Hematopoietic multipotent progenitor cell treated with erythropoietin and hydrocortisone succinate and interleukin-3 and kit ligand, for 6 days (in vitro differentiated cells): Measurements from ENCODE around the gene C1QTNF5.

Experiments
- DNase-seq: peaks from one replicate; pipeline ENCODE4 v3.0.0-alpha.2; 2015

Gene C1QTNF5

DNA sequence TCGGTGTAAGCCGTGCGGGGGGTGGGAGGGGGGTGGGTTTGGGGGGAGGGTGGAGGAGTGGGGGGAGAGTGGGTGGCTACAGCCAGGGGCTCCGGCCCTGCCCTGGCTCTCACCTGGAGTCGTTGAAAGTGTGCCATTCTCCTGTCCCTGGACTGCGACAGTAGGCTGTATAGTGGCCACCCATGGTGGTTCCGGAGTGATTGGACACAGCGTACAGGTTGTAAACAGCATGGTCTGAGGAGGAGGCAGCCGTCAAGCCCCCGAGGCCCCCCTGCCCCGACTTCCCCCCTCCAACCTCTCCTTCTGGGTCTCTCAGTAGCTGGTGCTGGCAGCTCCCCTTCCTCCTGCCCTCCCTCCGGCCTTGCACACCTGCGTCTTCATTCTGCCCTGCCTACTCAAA, 16.4 kb upstream of the C1QTNF5 start:
- no peak for DNase-seq

DNA sequence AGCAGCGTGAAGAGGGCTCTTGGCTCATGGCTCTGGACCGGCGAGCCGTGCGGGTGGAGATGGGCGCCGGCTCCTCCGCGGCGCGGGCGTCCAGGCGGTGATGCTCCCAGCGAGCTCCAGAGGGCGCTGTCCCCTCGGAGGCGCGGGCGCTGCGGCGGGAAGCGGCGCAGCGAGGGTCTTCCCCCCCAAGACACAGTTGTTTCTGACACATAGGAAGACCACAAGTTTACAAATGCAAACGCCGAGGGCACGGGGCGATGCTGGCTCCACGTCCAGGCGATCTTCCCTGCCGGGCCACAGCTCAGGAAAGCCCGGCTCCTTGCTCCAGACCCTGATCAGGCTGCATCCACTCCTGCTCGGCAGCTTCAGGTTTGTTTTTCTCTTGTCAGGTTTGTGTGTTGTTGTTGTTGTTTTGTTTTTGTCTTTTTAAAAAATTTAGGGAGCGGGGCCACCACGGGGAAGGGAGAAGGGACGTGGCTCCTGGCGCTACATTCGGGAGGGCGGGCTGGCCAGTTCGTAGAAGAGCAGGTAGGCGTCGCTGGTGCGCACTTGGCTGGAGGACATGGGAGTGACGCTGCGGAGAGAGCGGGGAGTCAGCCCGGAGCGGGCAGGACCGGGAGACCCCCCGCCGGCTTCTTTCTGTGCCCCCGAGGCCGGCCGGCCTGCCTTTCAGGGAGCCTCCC, 15.8 kb upstream of the C1QTNF5 start:
- peak; percentile 88 for DNase-seq

DNA sequence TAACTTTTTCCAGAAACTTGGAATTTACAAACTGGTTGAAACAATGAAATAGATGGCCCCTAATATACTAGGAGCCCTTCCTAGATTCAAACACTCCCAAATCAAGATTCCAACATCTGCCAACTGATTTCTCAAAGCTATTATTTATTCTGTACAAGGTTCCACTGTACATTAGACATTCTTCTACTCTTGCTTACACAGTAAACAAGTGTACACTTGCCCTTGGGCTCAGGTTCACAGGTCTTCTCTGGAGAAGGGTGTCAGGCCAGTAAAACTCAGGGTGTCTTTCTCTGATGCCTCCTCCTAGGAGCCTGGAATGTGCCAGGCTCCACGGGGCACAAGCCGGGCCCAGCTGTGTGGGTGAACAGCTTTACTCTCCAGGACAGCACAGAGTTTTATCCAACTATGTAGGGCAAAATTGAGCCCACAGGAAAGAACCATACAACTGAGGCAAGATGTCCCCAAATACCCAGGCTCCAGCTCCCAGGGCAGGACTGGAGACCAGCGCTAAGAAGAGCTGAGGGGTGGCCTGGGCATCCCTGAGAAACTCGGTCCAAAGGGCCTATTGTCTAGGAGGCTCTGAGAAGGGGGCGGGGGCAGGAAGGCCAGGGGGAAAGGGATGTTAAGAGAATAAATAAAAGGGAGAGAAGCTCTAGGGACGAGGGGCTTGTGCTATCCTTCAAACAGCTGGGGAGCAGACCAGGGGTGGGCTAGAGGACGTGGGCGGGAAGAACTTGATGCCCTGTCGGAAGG, 14.6 kb upstream of the C1QTNF5 start:
- DNase-seq = no peak

DNA sequence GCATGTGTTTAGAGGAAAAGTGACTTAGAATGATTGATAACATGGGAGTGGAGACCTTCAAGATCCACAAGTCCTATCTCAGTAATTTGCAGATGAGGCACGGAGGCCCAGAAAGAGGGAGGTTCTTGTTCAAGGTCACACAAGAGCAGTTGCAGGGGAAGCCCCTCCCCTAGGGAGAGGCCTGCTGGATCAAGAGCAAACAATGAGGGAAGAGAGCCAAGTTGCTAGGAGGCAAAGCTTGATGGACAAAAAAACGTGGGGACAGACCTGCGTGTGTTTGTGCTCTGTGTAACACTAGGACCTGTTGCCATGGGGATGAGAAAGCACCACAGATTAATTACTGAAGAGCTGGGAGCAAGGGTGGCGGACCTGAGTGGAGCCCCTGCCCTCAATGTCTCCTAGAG, 12.2 kb upstream of the C1QTNF5 start:
- no peak for DNase-seq

DNA sequence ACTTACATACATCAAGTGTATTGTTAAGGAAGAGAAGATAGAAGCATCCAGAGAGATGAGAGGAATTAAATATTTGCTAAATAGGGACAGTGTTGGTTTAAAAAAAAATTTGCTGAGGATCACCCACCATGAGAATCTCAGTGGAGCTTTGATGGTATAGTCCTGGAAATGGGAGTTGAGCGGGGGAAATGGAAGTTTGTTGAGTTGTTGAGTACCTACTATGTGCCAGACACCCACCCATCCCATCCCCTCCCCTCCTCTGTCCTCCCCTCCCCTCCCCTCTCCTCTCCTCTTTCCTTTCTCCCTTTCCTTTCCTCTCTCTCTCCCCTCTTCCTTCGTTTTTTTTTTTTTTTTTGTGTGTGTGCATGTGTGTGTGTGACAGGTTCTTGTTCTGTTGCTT, 10.5 kb upstream of the C1QTNF5 start:
- no peak for DNase-seq

DNA sequence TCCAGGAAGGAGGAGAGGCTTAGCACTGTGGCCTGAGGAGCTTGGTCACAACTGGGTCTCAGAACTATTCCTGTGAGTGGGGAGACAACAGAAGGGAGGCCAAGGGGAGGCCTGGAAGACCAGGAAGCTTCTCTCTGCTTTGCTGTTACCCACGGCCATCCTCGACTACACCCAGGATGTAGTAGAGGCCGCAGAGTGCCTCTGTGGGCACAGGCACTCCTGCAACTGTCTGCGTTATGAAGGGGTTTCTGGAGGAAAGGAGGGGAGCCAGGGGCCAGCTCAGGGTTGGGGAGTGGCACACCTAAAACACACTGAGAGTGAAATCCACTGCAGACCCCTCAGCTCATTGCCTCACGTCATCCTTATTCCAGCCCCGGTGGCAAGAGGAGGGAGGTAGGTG, 9.6 kb upstream of the C1QTNF5 start:
- DNase-seq = no peak

DNA sequence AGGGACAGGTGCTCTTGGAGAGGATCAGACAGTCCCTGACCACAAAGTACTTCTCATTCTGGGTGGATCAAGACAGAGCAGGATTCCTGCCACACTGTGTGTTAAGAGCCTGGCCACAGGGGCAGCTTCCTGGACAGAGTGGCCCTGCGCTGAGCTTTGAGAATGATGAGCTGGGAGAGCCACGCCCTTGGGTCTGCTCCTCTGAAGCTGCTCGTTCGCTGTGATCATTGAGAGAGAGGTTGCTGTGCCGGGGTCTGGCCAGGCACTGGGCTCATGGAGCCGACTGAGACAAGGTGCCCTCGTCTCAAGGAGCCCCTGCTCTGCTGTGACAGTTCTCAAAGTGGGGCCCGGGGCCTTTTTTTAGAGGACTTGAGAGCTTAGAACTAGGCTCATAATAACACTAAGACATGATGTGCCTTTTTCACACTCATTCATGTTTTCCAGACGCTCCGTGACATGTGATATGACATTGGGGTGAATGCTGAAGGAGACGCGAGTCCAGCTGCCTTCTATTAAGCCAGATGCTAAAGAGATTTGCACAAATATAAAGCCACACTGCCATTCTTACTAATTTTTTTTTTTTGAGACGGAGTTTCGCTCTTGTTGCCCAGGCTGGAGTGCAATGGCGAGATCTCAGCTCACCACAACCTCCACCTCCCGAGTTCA, 7.4 kb upstream of the C1QTNF5 start:
- DNase-seq = no peak

DNA sequence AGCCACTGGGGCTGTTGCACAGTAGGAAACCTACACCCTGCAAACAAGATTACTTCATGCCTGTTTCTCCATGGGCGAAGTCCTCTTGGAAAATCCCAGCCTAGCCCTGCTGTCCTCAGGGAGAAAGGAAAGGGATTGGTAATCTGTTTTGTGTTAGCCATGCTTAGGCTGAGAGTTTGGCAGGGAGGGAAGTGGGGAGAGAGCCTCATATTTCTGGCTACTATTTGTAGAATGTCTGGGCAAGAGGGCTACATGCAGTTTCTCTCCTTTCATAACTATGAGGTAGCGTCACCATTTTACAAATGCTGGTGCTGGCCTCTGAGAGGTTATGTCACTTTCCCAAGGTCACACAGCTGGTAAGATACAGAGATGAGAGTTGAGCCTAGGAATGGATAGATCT, 6.6 kb upstream of the C1QTNF5 start:
- DNase-seq = no peak

DNA sequence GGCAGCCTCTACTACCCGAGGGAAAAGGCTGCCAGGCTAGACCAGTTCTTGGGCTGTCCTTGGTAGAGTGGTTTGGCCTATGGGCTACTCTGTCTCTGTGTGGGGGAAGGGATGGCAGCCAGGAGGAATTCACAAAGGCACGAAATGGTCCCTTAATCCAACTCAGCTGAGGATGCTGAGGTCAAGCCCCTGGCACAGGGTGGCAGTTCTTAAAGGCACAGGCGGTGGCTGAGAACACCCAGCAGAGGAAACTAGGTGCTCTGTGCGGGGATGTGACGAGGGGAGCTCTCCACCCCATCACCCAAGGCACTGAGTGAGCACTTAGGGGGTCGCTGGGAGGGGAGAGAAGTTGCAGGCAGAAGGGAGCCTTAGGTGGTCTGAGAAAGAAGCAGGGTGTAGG, 5.9 kb upstream of the C1QTNF5 start, which contains the start of gene MFRP:
MFRP (minus strand) TSS at position 101 of the 400 bp plus-strand sequence. CDS start 192 bp downstream, outside the sequence.
- no peak for DNase-seq

DNA sequence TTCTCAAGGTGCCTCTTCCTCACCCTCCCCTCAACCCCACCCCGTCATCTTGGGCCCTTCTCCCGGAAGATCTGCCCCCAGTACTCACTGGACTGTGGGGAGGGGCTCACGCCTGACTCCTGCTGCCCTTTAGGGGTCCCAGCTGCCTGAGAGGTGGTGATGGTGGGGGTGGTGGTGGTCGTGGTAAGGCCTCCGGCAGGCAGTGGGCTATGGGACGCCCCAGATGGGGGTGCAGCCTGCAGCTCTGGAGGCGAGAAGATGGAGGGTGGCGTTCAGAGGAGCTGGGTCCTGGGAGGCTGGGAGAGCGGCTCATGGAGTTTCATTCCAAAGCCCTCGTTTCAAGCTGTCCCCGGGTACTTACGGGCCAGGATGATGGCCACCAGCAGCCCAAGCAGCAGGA, 5.0 kb upstream of the C1QTNF5 start:
- no peak for DNase-seq

DNA sequence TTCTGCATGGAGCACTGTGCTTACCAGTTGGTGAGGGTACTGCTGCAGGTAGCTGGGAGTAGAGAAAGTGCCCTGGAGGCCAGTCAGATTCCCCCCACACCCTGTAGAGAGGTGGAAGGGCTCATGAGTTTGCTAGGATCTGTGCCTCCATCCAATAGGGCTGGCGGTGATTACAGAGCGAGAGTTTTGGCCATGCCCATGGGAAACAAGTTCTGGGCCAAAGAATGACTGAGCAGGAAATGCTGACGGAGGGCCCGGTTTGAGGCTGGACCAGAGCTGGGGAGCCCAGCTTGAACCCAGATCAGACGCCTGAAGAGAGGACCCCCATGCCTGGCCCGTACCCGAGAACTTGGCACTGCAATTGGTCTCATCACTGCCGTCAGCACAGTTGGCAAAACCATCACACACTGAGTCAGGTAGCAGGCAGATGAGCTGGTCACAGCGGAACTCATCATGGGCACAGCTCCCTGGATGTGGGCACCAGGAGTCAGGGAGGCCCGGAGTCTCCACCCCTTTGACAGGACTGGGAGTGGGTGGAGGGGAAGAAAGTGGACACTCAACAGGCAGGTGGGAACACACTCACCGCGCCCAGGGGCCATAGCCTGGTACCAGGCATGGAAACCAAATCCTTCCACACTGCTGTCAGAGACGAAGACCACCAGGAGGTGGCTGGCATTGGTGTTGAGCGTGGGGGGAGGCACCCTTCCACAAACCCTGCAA, 3.8 kb upstream of the C1QTNF5 start:
- DNase-seq = no peak

DNA sequence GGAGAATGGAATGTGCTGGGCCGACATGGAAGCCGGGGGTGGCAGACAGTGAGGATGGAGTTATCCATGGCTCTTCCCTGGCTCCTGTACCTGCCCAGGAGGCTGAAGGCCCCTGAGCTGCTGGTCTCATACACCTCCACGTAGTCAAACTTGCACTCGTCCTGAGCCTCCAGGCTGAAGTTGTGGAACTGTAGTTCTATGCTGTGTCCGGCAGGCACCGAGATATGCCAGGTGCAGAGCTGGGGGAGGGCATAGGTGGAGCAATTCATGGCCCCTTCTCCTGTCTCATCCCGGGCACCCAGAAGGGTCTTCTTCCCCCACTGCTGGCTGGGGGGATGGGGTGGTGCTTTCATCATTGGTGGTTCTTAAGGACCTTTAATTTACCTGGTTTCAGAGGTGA, 3.0 kb upstream of the C1QTNF5 start:
- DNase-seq = no peak

DNA sequence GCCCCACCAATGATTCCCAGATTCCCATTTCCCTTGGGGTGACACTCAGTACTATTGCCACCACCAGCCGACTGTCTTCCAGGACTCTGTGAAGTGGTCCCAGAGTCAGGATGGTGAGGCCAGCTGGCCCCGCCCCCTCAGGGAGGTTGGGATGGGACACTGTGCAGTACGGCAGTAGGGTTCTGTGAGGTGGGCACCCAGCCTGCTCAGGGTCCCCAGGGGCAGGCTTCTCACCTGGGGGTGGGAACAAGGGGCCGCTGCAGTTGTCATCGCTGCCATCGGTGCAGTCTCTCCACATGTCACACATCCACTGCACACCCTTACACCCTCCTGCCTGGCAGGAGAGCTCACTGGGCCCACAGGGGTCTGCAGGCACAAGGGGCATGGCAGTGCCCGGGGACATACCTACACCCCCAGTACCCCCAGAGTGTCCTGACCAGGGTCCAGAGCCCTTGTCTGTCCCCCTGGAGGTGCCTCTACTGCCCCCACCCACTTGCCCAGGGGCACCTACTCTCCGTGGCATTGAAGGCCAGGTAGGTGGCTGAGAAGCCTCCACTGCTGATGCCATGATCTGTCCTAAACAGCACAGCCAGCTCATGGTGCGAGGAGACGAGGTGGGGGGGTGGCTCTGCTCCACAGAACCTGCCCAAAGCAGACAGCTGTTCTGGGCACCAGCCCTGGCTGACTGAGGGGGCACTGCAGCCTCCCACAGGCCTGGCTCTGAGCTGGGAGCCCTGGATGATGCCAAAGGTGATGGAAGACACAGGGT, 1.9 kb upstream of the C1QTNF5 start:
- DNase-seq = no peak

DNA sequence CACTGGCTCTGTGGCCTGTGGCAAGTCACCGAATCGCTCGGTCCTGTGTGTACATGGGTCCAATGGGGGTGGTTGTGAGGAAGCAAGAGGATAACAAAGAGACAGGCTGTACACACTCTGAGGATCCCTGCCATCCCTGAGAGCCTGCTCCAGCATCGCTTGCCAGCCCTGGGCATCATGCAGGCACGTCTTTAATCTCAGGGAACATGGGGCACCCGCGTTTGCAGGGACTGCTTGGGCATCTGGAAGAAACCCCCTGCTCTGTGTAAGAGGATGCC, 1.3 kb upstream of the C1QTNF5 start:
- DNase-seq = no peak

DNA sequence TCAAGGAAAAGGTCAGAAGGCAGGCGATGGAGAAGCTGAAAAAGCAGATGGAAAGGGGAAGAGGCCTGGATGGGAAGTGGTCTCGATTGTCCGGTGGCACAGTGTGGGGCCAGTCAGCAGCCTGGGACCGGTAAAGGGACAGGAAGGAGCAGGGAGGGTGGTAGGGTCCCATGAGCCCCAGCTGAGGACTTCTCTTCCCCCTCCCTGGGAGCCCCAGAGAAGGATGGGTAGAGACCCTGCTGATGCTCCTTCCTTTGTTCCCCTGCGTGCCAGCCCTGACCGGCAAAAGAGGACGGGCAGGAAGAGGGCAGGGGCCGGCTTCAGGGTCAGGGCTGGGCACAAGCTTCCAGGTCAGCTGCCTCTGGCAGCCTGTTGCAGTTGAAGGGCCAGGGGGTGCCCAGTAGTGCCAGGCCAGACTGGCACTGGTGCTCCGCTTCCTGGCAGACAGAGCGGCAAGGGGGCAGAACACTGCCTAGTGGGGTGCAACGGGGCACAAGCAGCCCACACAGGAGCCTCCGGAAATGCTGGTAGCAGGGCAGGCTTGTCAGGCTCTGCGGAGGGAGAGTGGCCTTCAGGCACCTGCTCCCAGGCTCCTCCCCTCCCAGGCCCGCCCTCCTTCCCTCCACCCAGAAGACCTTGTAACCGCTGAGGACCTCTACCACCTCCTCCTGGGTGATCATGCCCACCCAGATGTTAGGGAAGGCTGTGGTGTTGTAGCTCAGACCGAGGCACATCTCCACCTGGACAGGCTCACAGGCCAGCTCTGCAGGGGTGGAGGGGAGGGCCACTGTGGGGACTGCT, 739 bp upstream of the C1QTNF5 start:
- no peak for DNase-seq

DNA sequence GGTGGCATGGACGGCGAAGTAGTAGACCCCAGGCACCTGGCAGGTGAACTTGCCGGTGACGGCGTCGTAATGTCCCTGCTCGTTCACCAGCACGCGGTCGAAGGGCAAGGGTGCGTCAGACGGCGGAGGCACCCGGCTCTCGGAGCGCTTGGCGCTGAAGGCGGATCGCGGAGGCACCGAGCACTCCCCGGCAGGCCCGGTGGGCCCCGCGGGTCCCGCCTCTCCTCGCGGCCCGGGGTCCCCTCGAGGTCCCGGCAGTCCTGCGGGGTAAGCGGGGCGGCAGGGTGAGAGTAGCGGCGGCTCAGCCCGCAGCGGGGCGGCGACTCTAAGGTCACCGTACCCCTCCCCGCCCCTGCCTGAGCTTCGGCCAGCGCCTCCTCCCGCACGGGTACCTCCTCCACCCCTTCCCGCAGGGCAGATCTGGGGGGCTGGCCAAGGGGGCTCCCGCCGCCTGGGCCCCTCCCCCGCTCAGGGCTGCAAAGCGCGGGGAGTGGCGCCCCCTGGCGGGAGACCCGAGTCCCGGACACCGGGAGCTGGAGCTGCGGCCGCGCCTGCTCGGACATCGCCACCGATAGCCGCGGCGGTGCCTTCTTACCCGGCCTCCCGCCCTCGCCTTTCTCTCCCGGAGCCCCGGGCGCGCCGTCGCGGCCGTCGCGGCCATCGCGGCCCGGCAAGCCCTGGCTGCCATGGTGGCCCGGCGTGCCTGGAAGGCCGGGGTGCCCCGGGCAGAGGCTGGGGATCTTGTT, 921 bp downstream of the C1QTNF5 start:
- DNase-seq = peak; percentile 54

DNA sequence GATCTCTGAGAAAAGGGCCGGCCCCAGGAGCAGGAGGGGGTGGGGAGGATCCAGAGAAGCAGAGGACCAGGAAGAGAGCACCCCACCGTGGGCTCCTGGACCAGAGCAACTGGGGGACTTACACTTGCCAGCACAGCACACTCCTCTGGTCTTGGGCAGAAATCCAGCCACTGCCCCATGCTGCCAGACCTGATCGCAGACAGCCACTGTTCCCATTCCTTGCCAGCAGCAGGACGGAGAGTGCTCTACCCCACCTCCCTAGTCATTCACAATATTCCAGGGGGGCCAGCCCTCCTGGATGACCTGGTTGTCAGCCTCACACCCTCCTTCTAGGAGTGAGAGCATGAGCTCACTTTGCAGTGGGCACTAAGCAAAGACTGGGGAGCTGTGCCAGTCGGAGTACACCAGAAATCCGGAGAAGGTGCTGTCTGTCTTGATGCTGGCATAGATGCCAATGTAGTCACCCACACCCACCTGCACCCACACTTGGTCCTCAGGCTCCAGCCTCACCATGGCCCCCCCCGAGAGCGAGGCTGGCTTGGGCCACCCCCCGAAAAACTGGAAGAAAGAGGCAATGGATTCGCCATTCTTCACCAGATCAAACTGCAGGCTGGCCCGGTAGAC, 1.6 kb downstream of the C1QTNF5 start:
- no peak for DNase-seq

DNA sequence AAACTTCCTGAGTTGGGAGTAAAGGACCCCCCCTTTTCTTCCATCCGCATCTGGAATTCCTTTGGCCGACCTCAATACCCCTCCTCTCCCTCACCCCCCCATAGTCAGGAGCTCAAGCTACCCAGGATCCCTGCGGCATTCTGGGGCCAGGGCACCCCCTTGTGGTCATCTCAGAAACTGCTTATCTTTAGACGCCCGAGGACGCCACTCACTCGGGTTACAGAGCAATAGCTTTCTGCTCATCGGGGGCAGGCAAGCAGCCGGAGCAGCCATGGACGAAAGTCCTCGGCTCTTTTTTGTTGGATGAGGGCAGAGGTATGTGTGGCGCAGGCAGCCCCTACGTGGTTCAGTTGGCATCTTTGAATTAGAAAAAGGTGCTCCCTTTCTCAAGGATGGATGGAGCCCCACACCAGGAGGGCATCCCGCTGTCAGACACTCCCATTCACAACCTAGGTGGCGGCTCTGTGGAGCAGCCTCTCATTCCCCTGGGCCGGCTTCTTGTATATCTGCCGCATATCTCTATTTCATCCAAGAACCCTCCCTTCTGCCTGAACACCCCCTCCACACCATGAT, 2.3 kb downstream of the C1QTNF5 start:
- peak; percentile 85 for DNase-seq

DNA sequence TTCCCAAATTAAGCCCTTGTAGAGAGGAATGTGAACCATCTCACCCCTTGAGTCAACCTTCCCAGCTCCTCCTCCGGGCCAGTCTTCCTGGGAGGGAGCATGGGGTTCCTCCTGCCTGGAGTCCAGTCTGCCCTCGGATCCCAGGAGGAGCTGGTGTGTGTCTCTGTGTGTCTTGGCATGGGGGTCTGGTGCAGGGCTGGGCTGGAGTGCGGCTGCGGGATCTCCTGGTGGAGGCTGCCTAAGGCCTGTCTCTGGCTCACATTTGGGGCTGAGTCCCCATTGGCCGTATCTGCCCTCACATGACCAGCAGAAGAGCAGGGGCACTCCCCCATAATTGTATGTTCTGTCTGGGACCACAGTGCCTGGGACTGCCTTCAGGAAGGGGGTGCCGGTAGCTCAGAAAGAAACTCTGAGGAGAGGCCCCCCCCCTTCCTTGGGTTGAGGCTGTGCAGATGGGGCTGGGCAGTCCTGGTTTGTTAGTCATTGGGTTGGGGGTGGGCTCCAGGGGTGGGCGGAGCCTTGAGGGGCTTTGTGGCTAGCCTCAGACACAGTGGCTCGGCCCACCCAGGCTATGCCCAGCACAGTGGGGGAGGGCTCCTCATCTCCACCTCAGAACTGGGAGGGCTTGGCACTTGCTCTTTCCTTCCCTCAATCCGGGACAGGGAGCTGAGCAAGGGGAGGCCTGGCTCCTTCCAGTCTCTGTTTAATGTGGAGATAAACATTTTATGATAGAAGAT, 2.9 kb downstream of the C1QTNF5 start:
- DNase-seq = no peak
